ENCODE results near the gene LCN15. TPM values are rescaled to one million over a fixed set of nuclear protein-coding genes. Genes with fewer than 3 reads are reported as not detected.
A peak's percentile ranks its signal among the peaks of the same experiment; 100 is the strongest.

Gene LCN15
- total RNA-seq, 3 donors from 2014 or later = not detected

- peak overlapping the region in 1 of 2 donors; percentile 43 for H3K27ac ChIP-seq
- intact Hi-C loops (cut with DNase I; ENCODE audit: low total_unique reads) = no loop called here
- peaks cover 13% of the 10 kb centered on the region for H3K36me3 ChIP-seq
- DNase-seq (ENCODE audit: low spot score in 2 of 2) = no peak
- no peak for TF ChIP-seq POLR2A (IDR thresholded peaks at IDR 0.05)
- TF ChIP-seq POLR2AphosphoS5 (IDR thresholded peaks at IDR 0.05) = no peak
- no peaks in the 10 kb centered on the region for H3K4me1 ChIP-seq
- no peak overlapping the region for H3K4me3 ChIP-seq
- no peaks in the 10 kb centered on the region for H3K27me3 ChIP-seq
- no peaks in the 10 kb centered on the region for H3K9me3 ChIP-seq
These were observed 43.9 kb downstream of the LCN15 start for GRCh38 chr9:136720251-136720897.

DNA sequence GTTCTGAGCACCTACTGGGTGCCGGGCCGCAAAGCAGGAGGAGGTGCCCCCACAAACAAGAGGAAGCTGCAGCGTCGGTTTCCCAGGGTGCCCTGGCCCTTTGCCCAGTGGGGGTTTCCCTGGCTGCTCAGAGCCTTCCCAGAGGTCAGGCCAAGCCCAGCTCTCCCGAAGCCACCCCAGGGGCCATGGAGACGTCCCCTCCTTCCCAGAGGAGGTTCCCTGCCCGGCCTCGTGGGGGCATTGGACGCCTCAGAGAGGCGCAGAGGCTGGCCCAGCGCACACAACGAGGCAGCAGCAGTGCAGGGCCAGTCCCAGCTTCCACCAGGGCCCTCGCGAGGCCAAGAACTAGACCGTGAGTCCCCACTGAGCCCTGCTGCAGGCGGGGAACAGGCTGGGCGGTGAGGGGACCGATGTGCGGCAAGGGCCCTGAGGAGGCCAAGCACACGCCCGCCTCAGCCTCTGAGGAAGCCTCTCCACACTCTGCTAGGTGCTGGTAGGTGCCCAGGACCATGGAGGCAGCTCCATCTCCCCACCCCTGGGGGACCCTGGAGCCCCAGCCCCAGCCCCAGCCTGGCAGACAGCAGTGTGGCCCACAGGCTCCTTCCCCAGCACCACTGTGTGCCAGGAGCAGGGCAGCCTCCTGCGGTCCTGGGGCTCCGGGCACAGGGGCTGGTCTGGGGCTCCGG, 45.0 kb downstream of the LCN15 start:
- Histone ChIP-seq H3K27me3 (no peaks in the 10 kb centered on the region), H3K9me3 (no peaks in the 10 kb centered on the region), H3K36me3 (peaks cover 13% of the 10 kb centered on the region), H3K4me3 (no peak overlapping the region), H3K27ac (no peak overlapping the region), H3K4me1 (no peaks in the 10 kb centered on the region)
- intact Hi-C loops (cut with DNase I; ENCODE audit: low total_unique reads) = no loop called here
- no peak for DNase-seq (ENCODE audit: low spot score in 2 of 2)
- TF ChIP-seq POLR2AphosphoS5 (IDR thresholded peaks at IDR 0.05) = no peak
- TF ChIP-seq, protein P1, sequence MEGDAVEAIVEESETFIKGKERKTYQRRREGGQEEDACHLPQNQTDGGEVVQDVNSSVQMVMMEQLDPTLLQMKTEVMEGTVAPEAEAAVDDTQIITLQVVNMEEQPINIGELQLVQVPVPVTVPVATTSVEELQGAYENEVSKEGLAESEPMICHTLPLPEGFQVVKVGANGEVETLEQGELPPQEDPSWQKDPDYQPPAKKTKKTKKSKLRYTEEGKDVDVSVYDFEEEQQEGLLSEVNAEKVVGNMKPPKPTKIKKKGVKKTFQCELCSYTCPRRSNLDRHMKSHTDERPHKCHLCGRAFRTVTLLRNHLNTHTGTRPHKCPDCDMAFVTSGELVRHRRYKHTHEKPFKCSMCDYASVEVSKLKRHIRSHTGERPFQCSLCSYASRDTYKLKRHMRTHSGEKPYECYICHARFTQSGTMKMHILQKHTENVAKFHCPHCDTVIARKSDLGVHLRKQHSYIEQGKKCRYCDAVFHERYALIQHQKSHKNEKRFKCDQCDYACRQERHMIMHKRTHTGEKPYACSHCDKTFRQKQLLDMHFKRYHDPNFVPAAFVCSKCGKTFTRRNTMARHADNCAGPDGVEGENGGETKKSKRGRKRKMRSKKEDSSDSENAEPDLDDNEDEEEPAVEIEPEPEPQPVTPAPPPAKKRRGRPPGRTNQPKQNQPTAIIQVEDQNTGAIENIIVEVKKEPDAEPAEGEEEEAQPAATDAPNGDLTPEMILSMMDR (IDR thresholded peaks at IDR 0.05) = no peak
- TF ChIP-seq POLR2A (IDR thresholded peaks at IDR 0.05) = no peak

DNA sequence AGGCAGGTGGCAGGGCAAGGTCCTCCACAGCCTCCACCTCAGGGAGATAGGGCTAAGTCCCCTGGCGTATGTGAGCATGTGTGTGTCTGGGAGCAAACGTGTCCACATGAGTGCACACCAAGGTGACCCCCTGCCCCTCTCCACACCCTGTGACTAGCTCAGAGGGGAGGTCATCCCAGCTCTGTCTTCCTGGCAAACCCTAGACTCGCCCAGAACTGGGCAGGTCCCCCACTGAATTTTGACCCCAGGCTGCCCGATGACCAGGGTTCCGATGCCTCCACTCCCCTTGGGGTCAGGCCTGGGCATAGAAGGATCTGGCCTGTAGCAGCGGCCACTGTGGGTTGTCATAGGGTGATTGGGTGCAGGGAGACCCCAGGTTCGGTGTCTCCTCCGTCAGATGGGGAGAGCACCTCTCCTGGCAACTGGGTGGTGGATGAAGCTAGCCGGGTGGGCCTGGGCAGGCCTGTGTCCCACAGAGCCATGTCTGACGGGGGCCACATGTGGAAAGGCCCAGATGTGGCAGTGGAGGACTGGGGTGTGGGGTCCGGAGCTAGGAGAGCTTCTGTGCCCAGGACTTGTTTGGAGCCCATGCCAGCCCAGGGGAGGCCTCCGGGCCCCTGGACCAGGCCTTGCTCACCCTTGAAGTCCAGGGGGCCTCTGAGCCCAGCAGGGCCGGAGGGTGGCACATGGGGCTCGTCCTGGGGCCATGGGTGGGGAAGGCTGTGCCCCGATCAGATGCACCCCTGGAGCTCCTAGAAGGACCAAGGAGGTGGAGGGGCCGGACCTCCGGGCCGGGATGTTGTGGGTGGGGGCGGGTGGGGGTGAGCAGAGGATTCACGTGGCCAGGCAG, 45.7 kb downstream of the LCN15 start:
- Histone ChIP-seq H3K9me3 (no peaks in the 10 kb centered on the region), H3K4me1 (no peaks in the 10 kb centered on the region), H3K27ac (no peak overlapping the region), H3K36me3 (peaks cover 6% of the 10 kb centered on the region), H3K4me3 (no peak overlapping the region), H3K27me3 (no peaks in the 10 kb centered on the region)
- TF ChIP-seq POLR2AphosphoS5 (IDR thresholded peaks at IDR 0.05) (no peak), POLR2A (IDR thresholded peaks at IDR 0.05) (no peak)
- TF ChIP-seq, protein P1 (IDR thresholded peaks at IDR 0.05) = no peak
- no peak for DNase-seq (ENCODE audit: low spot score in 2 of 2)
- intact Hi-C loops (cut with DNase I; ENCODE audit: low total_unique reads) = no loop called here

DNA sequence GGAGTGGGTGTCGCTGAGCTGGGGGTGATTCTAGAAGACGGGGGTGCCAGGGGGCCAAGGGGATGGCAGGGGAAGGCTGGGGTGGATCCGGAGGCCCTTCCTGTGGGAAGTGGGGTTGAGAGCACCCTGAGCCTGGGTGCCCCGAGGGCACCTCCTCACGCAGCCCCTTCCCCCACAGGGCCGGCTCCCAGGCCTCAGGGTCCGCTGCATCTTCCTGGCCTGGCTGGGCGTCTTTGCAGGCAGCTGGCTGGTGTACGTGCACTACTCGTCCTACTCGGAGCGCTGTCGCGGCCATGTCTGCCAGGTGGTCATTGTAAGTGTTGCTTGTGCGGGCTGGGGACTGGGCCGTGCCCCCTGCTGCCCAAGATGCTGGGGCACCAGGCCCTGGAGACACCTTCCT, 46.9 kb downstream of the LCN15 start:
- H3K4me1 ChIP-seq = no peaks in the 10 kb centered on the region
- intact Hi-C loops (cut with DNase I; ENCODE audit: low total_unique reads) = no loop called here
- no peak for DNase-seq (ENCODE audit: low spot score in 2 of 2)
- no peaks in the 10 kb centered on the region for H3K27me3 ChIP-seq
- H3K9me3 ChIP-seq = no peaks in the 10 kb centered on the region
- TF ChIP-seq POLR2AphosphoS5 (IDR thresholded peaks at IDR 0.05) (no peak), POLR2A (IDR thresholded peaks at IDR 0.05) (no peak)
- TF ChIP-seq, protein P1 (IDR thresholded peaks at IDR 0.05) = no peak
- H3K36me3 ChIP-seq = no peaks in the 10 kb centered on the region
- no peak overlapping the region for H3K4me3 ChIP-seq
- no peak overlapping the region for H3K27ac ChIP-seq

GRCh38 chr9:136714893-136715274, 49.4 kb downstream of the LCN15 start:
- Histone ChIP-seq H3K27me3 (no peaks in the 10 kb centered on the region), H3K4me1 (no peaks in the 10 kb centered on the region), H3K36me3 (no peaks in the 10 kb centered on the region), H3K9me3 (no peaks in the 10 kb centered on the region), H3K4me3 (no peak overlapping the region), H3K27ac (peak overlapping the region in 1 of 2 donors; percentile 3)
- DNase-seq (ENCODE audit: low spot score in 2 of 2) = no peak
- intact Hi-C loops (cut with DNase I; ENCODE audit: low total_unique reads) = no loop called here
- TF ChIP-seq POLR2A (IDR thresholded peaks at IDR 0.05) = no peak
- no peak for TF ChIP-seq POLR2AphosphoS5 (IDR thresholded peaks at IDR 0.05)
- TF ChIP-seq, protein P1 (IDR thresholded peaks at IDR 0.05) = no peak

Data from breast epithelium (tissue), 4 donors.